Effector memory CD4-positive, alpha-beta T cell (primary cell): ENCODE results near the gene NCKIPSD.
A peak's percentile ranks its signal among the peaks of the same experiment; 100 is the strongest.

ENCODE experiments used
- DNase-seq, 3 donors: peaks; one replicate each; pipeline ENCODE4 v3.0.0-alpha.2; 2020
- H3K27ac ChIP-seq: 2 replicates; pipeline ENCODE4 v1.7.0; 2013; ENCODE audit warnings: mild to moderate bottlenecking, low read length, moderate library complexity; ENCODE audit not compliant: insufficient read depth, poor library complexity, severe bottlenecking
- H3K27me3 ChIP-seq: replicated peaks from 2 replicates; pipeline ENCODE4 v1.7.0; 2013; ENCODE audit warnings: mild to moderate bottlenecking, low read length; ENCODE audit not compliant: insufficient read depth, control insufficient read depth, poor library complexity, severe bottlenecking
- H3K36me3 ChIP-seq: 2 replicates; pipeline ENCODE4 v1.7.0; 2013; ENCODE audit warnings: mild to moderate bottlenecking, low read length, moderate library complexity; ENCODE audit not compliant: control insufficient read depth, insufficient read depth
- H3K4me1 ChIP-seq: 2 replicates; pipeline ENCODE4 v1.7.0; 2013; ENCODE audit warnings: low read length, mild to moderate bottlenecking; ENCODE audit not compliant: control insufficient read depth, insufficient read depth, poor library complexity, severe bottlenecking
- H3K4me3 ChIP-seq: 2 replicates; pipeline ENCODE4 v1.7.0; 2013; ENCODE audit warnings: low read length, low read depth, mild to moderate bottlenecking; ENCODE audit not compliant: insufficient read depth, poor library complexity, severe bottlenecking
- H3K9me3 ChIP-seq: 2 replicates; pipeline ENCODE4 v1.7.0; 2013; ENCODE audit warnings: mild to moderate bottlenecking, low read length, moderate library complexity; ENCODE audit not compliant: control insufficient read depth

NCKIPSD gene

DNA sequence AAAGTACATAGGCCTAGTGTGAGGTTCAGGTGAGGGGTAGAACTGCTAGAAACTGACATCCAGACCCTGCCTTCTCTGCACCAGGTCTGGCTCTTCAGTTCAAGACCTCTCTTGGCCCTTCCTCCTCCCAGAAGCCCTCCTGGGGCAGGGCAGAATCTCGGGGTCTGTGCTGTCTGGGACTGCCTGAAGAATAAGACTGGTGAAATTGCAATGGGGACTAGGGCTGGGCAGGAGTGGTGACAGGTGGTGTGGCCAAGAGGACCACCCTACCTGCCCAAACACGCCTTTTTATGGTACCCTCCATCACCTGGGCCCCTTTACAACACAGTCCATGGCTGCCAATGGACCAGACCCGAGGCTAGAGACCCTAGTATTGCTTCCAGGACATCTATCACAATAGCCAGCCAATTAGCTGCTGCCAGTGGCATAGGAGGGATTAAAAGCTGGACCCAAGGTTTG lies 1.5 kb upstream of the NCKIPSD start:
- H3K36me3 ChIP-seq: peaks cover 46% of the 10 kb centered on the region
- H3K4me3 ChIP-seq: no peak overlapping the region
- no peaks in the 10 kb centered on the region for H3K9me3 ChIP-seq
- peaks cover 12% of the 10 kb centered on the region for H3K4me1 ChIP-seq
- H3K27me3 ChIP-seq: no peaks in the 10 kb centered on the region
- no peak overlapping the region for H3K27ac ChIP-seq
- DNase-seq: no peak

DNA sequence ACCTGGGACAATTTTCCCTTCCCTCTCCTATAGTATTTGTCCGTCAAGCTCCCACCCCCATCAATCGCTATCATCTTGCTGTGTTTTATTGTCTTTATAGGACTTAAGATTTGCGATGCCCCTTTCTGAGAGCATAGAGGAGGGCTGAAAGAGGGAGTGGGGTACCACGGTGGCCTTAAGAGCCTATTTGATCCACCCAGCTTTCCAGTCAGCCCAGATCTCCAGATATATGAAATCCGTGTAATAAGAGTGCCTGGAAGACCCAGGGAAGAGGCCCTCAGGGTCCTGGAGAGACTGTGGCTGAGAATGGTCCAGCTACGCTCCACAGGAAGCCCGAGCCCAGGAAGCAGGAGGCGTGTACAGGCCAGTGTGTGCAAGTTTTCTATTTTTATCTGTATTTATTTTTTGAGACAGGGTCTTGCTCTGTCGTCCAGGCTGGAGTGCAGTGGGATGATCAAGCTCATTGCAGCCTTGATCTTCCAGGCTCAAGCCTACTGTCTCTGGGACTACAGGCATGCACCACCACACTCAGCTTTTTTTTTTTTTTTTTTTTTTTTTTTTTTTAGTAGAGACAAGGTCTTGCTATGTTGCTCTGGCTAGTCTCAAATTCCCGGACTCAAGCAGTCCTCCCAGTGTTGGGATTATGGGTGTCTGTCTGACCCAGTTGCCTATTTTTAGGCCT lies 964 bp upstream of the NCKIPSD start:
- peak overlapping the region; percentile 79 for H3K4me3 ChIP-seq
- H3K4me1 ChIP-seq: peaks cover 12% of the 10 kb centered on the region
- no peak for DNase-seq
- H3K9me3 ChIP-seq: no peaks in the 10 kb centered on the region
- H3K27ac ChIP-seq: peak overlapping the region; percentile 28
- H3K27me3 ChIP-seq: no peaks in the 10 kb centered on the region
- peaks cover 47% of the 10 kb centered on the region for H3K36me3 ChIP-seq

DNA sequence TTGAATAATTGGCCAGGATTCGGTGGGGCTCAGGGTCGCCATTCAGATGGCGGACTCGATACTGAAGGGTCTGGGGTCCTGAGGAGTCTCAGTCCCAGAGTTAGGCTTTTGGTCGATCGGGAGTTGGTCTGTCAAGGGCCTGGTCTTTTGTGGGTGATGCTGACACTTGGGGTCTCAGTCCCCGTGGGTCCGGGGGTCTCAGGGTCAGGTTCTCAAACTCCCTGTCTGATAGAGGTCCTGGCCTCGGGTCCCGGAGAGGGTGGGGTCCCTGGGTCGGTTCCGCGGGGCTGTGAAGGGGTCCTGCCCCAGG lies 467 bp downstream of the NCKIPSD start:
- H3K36me3 ChIP-seq: peaks cover 49% of the 10 kb centered on the region
- H3K4me1 ChIP-seq: peaks cover 12% of the 10 kb centered on the region
- no peaks in the 10 kb centered on the region for H3K27me3 ChIP-seq
- H3K4me3 ChIP-seq: peak overlapping the region; percentile 79
- no peaks in the 10 kb centered on the region for H3K9me3 ChIP-seq
- no peak for DNase-seq
- peak overlapping the region; percentile 82 for H3K27ac ChIP-seq

DNA sequence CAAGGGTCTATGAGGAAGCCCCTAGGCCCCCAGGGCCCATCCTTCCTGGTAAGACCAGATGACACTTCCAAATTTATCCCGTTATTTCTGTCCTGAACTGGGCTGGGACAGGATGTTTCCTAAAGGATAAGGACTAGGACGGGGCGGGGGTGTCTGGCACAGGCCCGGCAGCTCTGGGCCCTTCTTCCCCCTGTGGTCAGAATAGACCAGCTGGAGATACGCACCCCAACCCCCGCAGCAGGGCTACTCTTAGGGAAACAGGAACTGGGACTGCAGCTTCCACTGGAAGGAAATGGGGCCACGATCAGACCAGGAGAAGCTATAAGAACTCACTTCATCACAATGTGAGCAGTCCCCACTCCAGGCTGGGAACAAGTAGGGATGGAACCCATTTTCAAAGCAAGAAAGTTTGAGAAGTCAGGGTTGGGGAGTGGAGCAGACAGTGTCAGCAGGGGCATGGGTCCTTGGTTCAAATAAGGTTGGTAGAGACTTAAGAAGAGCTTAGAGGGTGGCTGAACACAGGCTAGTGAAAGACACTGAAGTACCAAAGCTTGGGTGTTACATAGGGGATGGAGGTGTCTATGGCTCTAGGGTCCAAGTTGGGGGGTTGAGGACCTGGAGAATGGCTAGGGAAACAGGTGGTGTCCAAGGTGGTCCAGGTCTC lies 1.1 kb downstream of the NCKIPSD start:
- DNase-seq: no peak
- Histone ChIP-seq H3K9me3 (no peaks in the 10 kb centered on the region), H3K4me3 (no peak overlapping the region), H3K27ac (no peak overlapping the region), H3K4me1 (peaks cover 13% of the 10 kb centered on the region), H3K36me3 (peaks cover 47% of the 10 kb centered on the region), H3K27me3 (no peaks in the 10 kb centered on the region)

DNA sequence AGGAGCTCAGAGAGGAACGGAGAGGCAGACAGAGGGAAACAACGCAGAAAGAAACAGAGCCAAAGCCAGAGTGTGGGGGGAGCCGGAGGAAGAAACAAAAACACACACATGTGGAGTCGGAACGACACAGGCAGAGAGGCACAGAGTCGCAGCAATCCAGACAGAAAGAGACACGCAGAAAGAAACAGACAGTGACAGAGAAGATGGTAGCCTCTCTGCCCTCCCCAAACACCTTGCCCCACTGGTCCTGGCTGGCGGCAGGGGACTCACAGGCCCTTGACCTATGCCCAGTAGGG lies 1.7 kb downstream of the NCKIPSD start:
- peaks cover 17% of the 10 kb centered on the region for H3K4me1 ChIP-seq
- H3K27me3 ChIP-seq: no peaks in the 10 kb centered on the region
- H3K27ac ChIP-seq: no peak overlapping the region
- H3K4me3 ChIP-seq: no peak overlapping the region
- no peak for DNase-seq
- H3K9me3 ChIP-seq: no peaks in the 10 kb centered on the region
- peaks cover 47% of the 10 kb centered on the region for H3K36me3 ChIP-seq

DNA sequence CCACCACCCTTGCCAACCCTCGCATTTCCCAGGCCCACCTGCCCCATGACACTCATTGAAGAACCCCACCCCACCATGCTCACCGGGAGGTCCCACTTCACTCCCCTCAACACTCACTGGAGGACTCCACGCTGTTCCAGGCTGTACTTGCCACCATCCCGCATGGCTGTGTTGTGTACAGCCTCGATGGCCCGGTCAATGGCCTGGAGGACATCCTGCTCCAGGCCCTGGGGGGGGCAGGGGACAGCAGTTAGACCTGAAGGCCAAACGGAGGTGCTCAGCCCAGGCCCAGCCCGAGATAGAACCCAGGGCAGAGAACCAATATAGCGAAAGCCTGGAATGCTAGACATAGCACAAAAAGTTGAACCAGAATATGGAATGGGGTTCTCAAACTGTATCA lies 2.9 kb downstream of the NCKIPSD start:
- peaks cover 37% of the 10 kb centered on the region for H3K36me3 ChIP-seq
- DNase-seq: no peak
- no peak overlapping the region for H3K27ac ChIP-seq

DNA sequence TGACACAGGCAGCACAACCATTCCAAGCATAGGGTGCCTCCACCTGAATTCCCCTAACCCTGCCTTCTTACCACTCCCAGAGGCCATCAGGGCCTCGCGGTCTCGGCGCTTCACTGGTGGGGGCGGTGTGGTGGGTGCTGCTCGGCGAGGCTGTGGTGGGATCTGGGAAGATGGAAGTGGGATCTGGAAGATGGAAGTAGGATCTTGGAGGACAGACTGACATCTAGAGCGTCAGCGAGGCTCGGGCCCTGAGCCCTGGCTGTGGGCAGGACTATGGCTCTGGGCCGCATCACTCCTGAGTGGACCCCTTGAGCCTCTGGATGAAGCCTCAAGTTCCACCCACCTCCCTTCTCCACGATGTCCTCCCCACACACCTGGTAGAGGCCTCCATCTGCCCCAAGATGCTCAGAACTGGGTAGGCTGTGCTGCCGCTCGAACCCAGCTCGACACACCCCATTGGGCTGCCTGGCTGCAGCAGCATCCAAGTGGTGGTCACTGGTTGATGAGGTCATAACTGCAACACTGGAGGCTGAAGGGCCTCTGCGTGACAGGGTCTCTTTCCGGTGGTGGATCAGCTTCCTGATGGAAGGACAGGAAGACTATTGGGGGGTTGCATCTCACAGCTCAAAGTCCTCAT lies 3.6 kb downstream of the NCKIPSD start:
- Histone ChIP-seq H3K27ac (no peak overlapping the region), H3K4me3 (no peak overlapping the region), H3K36me3 (peaks cover 30% of the 10 kb centered on the region), H3K4me1 (peaks cover 17% of the 10 kb centered on the region), H3K27me3 (no peaks in the 10 kb centered on the region), H3K9me3 (no peaks in the 10 kb centered on the region)
- no peak for DNase-seq

More for the DNA sequence above, 2.9 kb downstream of the NCKIPSD start:
- Histone ChIP-seq H3K27me3 (no peaks in the 10 kb centered on the region), H3K4me1 (peaks cover 17% of the 10 kb centered on the region), H3K4me3 (no peak overlapping the region), H3K9me3 (no peaks in the 10 kb centered on the region)

DNA sequence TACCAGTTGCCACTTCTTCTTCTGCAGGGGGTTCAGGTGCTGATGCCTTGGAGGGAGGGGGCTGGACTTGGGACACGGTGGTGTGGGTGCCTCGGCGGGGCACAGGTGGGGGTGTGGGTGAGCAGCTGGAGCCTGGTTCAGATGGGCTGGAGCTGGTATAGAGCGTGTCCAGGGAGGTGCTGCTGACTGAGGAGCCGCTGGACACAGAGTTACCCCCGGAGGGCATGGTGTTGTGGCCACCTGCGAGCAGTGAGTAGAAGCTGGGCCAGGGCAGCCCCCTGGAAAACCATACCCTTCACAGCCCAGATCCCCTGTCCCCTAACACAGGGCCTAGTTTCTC lies 4.2 kb downstream of the NCKIPSD start:
- Histone ChIP-seq H3K27me3 (no peaks in the 10 kb centered on the region), H3K36me3 (peaks cover 29% of the 10 kb centered on the region), H3K4me1 (peaks cover 16% of the 10 kb centered on the region), H3K9me3 (no peaks in the 10 kb centered on the region), H3K27ac (no peak overlapping the region), H3K4me3 (no peak overlapping the region)
- DNase-seq: no peak

DNA sequence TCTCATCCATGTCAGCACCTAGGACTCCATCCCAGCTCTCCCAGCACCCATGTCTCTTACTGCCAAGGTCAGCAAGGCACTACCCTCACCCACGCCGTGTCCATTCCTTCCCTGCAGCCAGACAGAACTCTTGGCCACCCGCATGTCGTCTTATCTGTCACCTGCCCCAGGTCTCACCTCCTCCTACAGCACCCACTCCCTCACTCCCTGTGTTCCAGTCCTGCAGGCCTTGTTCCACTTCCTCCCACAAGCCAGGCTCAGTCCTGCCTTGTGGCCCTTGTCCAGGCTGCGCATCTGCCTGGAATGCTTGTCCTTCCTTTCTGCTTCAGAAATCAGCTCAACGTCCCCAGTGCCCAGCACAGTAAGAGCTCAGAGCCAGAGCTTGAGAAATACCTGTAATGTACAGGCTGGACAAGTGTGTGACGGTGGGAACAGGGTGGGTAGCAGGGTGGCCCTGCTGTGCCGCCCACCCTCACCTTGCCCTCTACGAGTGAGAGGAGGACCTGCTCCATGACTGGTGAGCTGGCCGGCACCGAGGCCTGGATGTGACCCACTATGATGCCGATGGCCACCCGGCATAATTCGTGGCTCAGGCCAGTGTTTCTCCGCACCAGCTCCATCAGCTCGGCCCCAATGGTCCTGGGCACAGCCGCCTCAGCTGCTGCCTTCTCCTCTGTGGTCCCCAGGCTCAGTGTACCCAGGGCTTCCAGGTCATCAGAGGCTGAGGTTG lies 4.7 kb downstream of the NCKIPSD start:
- Histone ChIP-seq H3K4me1 (peaks cover 11% of the 10 kb centered on the region), H3K27me3 (no peaks in the 10 kb centered on the region), H3K36me3 (peaks cover 29% of the 10 kb centered on the region), H3K27ac (no peak overlapping the region), H3K4me3 (no peak overlapping the region), H3K9me3 (no peaks in the 10 kb centered on the region)
- no peak for DNase-seq
